OCI-LY1 (cell line): ENCODE measurements around the gene OR51L1.

ENCODE experiments used
- H2AFZ ChIP-seq: fragments of 200-600 bp; sonication (generic), shearing (Covaris generic); 2 replicates; pipeline ENCODE4 v1.6.0; 2014; ENCODE audit warnings: antibody characterized with exemption, mild to moderate bottlenecking, low read length
- H3F3A ChIP-seq: fragments of 200-600 bp; sonication (generic), shearing (Covaris generic); 2 replicates; pipeline ENCODE4 v1.6.0; 2014; ENCODE audit warnings: mild to moderate bottlenecking, antibody characterized with exemption, low read length, moderate library complexity; ENCODE audit not compliant: insufficient read depth
- H3K27ac ChIP-seq: fragments of 200-600 bp; sonication (generic); 2 replicates; pipeline ENCODE4 v1.5.1; 2014; ENCODE audit warnings: low read length, mixed run types, mild to moderate bottlenecking, low read depth; ENCODE audit not compliant: poor library complexity, severe bottlenecking
- H3K27me3 ChIP-seq: fragments of 200-600 bp; sonication (generic); 2 replicates; pipeline ENCODE4 v1.6.0; 2014; ENCODE audit warnings: antibody characterized with exemption, mild to moderate bottlenecking, low read length, moderate library complexity; ENCODE audit not compliant: insufficient read depth
- H3K36me3 ChIP-seq: fragments of 200-600 bp; sonication (generic); 2 replicates; pipeline ENCODE4 v1.6.1; 2014; ENCODE audit warnings: mild to moderate bottlenecking, antibody characterized with exemption, low read length, moderate library complexity, mixed read lengths; ENCODE audit not compliant: insufficient read depth
- H3K4me1 ChIP-seq: fragments of 200-600 bp; sonication (generic); 2 replicates; pipeline ENCODE4 v1.5.1; 2014; ENCODE audit warnings: mild to moderate bottlenecking, low read length, moderate library complexity; ENCODE audit not compliant: insufficient read depth, severe bottlenecking
- H3K4me2 ChIP-seq: fragments of 200-600 bp; sonication (generic), shearing (Covaris generic); 2 replicates; pipeline ENCODE4 v1.6.1; 2014; ENCODE audit warnings: low read length
- H3K4me3 ChIP-seq: fragments of 200-600 bp; sonication (generic); 2 replicates; pipeline ENCODE4 v1.5.1; 2014; ENCODE audit warnings: low read length, low read depth, mild to moderate bottlenecking, mixed read lengths; ENCODE audit not compliant: poor library complexity, severe bottlenecking
- H3K79me2 ChIP-seq: fragments of 200-600 bp; shearing (Covaris generic); 2 replicates; pipeline ENCODE4 v1.6.1; 2016; ENCODE audit warnings: mixed run types, low read length, mixed read lengths; ENCODE audit not compliant: insufficient read depth
- H3K9ac ChIP-seq: fragments of 200-600 bp; sonication (generic), shearing (Covaris generic); 2 replicates; pipeline ENCODE4 v1.6.1; 2014; ENCODE audit warnings: mild to moderate bottlenecking, low read length, mixed read lengths
- H3K9me2 ChIP-seq: fragments of 200-600 bp; sonication (generic), shearing (Covaris generic); 2 replicates; pipeline ENCODE4 v1.6.1; 2014; ENCODE audit warnings: low read depth, mild to moderate bottlenecking, low read length, mixed read lengths
- H3K9me3 ChIP-seq: fragments of 200-600 bp; shearing (Covaris generic); 2 replicates; pipeline ENCODE4 v1.6.1; 2014; ENCODE audit warnings: low read length, mixed read lengths
- H4K20me1 ChIP-seq: fragments of 200-600 bp; sonication (generic), shearing (Covaris generic); 2 replicates; pipeline ENCODE4 v1.6.0; 2016; ENCODE audit warnings: mild to moderate bottlenecking, low read length; ENCODE audit not compliant: insufficient read depth
- EZH2 ChIP-seq: fragments of 200-600 bp; sonication (generic), shearing (Covaris generic); IDR thresholded peaks from 2 replicates; pipeline ENCODE4 v1.8.0; 2017; ENCODE audit warnings: borderline replicate concordance, mixed run types, mild to moderate bottlenecking, antibody characterized with exemption, low read length, moderate library complexity, mixed read lengths
- TF ChIP-seq, protein P1 (sequence below): fragments of 200-600 bp; sonication (generic), shearing (Covaris generic); IDR thresholded peaks from 2 replicates; pipeline ENCODE4 v1.5.1; 2017; ENCODE audit warnings: mild to moderate bottlenecking, antibody characterized with exemption, low read length, moderate library complexity, mixed read lengths

The OR51L1 gene

DNA sequence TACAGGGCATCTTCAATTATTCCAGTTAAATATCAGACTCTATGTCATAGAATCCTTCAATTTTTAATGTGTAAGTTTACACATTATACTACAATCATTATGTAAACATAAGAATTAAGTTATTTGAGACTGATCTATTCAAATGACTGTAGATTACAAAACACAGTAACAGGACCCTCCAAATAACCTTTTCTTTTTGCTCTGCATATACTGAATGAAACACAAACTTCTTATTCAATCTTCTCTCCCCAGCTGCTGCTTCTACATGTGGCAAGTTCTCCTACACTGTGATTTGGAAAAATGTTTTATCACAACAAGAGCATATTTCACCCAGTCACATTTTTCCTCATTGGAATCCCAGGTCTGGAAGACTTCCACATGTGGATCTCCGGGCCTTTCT, 51.6 kb downstream of the OR51L1 start, which contains the start of gene OR52J3:
TSS of gene OR52J3 (plus strand) at position 301 of the 400 bp plus-strand sequence. CDS start at position 301, 0 bp downstream.
- Histone ChIP-seq H4K20me1 (no peaks in the 10 kb centered on the region), H3K9me2 (no peaks in the 10 kb centered on the region), H3K9me3 (no peaks in the 10 kb centered on the region), H2AFZ (no peak within 1 kb of the TSS), H3K27ac (no peak within 1 kb of the TSS), H3K27me3 (no peaks in the 10 kb centered on the region), H3K4me3 (no peak within 1 kb of the TSS), H3F3A (no peaks in the 10 kb centered on the region), H3K4me2 (no peak within 1 kb of the TSS), H3K9ac (no peak within 1 kb of the TSS), H3K79me2 (no peaks in the 10 kb centered on the region), H3K4me1 (no peaks in the 10 kb centered on the region), H3K36me3 (no peaks in the 10 kb centered on the region)
- TF ChIP-seq, protein P1, sequence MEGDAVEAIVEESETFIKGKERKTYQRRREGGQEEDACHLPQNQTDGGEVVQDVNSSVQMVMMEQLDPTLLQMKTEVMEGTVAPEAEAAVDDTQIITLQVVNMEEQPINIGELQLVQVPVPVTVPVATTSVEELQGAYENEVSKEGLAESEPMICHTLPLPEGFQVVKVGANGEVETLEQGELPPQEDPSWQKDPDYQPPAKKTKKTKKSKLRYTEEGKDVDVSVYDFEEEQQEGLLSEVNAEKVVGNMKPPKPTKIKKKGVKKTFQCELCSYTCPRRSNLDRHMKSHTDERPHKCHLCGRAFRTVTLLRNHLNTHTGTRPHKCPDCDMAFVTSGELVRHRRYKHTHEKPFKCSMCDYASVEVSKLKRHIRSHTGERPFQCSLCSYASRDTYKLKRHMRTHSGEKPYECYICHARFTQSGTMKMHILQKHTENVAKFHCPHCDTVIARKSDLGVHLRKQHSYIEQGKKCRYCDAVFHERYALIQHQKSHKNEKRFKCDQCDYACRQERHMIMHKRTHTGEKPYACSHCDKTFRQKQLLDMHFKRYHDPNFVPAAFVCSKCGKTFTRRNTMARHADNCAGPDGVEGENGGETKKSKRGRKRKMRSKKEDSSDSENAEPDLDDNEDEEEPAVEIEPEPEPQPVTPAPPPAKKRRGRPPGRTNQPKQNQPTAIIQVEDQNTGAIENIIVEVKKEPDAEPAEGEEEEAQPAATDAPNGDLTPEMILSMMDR, result no peak
- no peak for TF ChIP-seq EZH2

- Histone ChIP-seq H3K36me3 (no peaks in the 10 kb centered on the region), H3F3A (no peaks in the 10 kb centered on the region), H3K79me2 (no peaks in the 10 kb centered on the region), H3K27ac (no peak overlapping the region), H3K9ac (no peak overlapping the region), H3K4me1 (no peaks in the 10 kb centered on the region), H3K4me3 (no peak overlapping the region), H2AFZ (no peak overlapping the region), H4K20me1 (no peaks in the 10 kb centered on the region), H3K4me2 (no peak overlapping the region), H3K9me2 (no peaks in the 10 kb centered on the region), H3K27me3 (no peaks in the 10 kb centered on the region), H3K9me3 (no peaks in the 10 kb centered on the region)
- TF ChIP-seq EZH2, result no peak
- TF ChIP-seq, protein P1, result no peak
Measured at GRCh38 chr11:5046754-5047330, 52.2 kb downstream of the OR51L1 start.
